Right renal cortex interstitium (tissue), 3 donors: ENCODE data around the gene SPTLC2. TPM values are rescaled to one million over a fixed set of nuclear protein-coding genes. Genes with fewer than 3 reads are reported as not detected.

Source experiments
- DNase-seq, 3 donors: peaks; one replicate each; pipeline ENCODE4 v3.0.0-alpha.2; 2013; ENCODE audit warnings: low read depth in 3 of 3, low spot score in 2 of 3
- polyA plus RNA-seq, 3 donors: library from polyadenylated mRNA; unstranded; fragments of 120-200 nt; gene quantifications; one replicate each; pipeline ENCODE4 v1.2.1, GENCODE V29; 2013; ENCODE audit not compliant: insufficient read length in 3 of 3

The SPTLC2 gene
- polyA plus RNA-seq, 3 donors = 74.3 to 87.6 (median 84.0) TPM

- no peak for DNase-seq
Measured at GRCh38 chr14:77625360-77625759, 8.9 kb upstream of the SPTLC2 start.

GRCh38 chr14:77623201-77623600 is 6.8 kb upstream of the SPTLC2 start:
- no peak for DNase-seq

- DNase-seq = no peak
Measured at GRCh38 chr14:77622366-77622961, 6.0 kb upstream of the SPTLC2 start.

- DNase-seq = no peak
Measured at GRCh38 chr14:77620222-77620870, 3.9 kb upstream of the SPTLC2 start.

- no peak for DNase-seq
Measured at GRCh38 chr14:77618381-77618970, 2.0 kb upstream of the SPTLC2 start.

- DNase-seq = no peak
Measured at GRCh38 chr14:77616133-77616453, 344 bp downstream of the SPTLC2 start.

GRCh38 chr14:77615361-77616132 is 890 bp downstream of the SPTLC2 start:
- DNase-seq = no peak

GRCh38 chr14:77613201-77613600 is 3.2 kb downstream of the SPTLC2 start:
- no peak for DNase-seq

- no peak for DNase-seq
Measured at GRCh38 chr14:77612011-77612620, 4.3 kb downstream of the SPTLC2 start.

- DNase-seq = no peak
Measured at GRCh38 chr14:77610553-77610952, 5.9 kb downstream of the SPTLC2 start.

- DNase-seq = no peak
Measured at GRCh38 chr14:77609922-77610321, 6.5 kb downstream of the SPTLC2 start.

GRCh38 chr14:77607741-77608302 is 8.6 kb downstream of the SPTLC2 start:
- DNase-seq = no peak

- DNase-seq = no peak
Measured at GRCh38 chr14:77605392-77605972, 11.0 kb downstream of the SPTLC2 start.

GRCh38 chr14:77603654-77604255 is 12.7 kb downstream of the SPTLC2 start:
- peak in 1 of 3 donors; percentile 50 for DNase-seq

GRCh38 chr14:77603031-77603430 is 13.4 kb downstream of the SPTLC2 start:
- DNase-seq = no peak

- DNase-seq = no peak
Measured at GRCh38 chr14:77601846-77602619, 14.4 kb downstream of the SPTLC2 start.

GRCh38 chr14:77599889-77600288 is 16.5 kb downstream of the SPTLC2 start:
- DNase-seq = no peak

GRCh38 chr14:77598366-77599070 is 17.9 kb downstream of the SPTLC2 start:
- no peak for DNase-seq

GRCh38 chr14:77593501-77593961 is 22.9 kb downstream of the SPTLC2 start:
- DNase-seq = no peak
